Skeletal muscle cell (primary cell): ENCODE measurements around the gene MTRF1L.

Experiments
- DNase-seq: peaks from one replicate; pipeline ENCODE4 v3.0.0-alpha.2; 2010; ENCODE audit warnings: low read depth
- H3K4me3 ChIP-seq: 2 replicates; pipeline ENCODE4 v1.5.1; 2011; ENCODE audit warnings: low read depth, mild to moderate bottlenecking, control low read depth, low read length, moderate library complexity

Gene MTRF1L

GRCh38 chr6:153002613-153003365, at the start of gene MTRF1L:
Gene MTRF1L (minus strand): TSS chr6:153002709. CDS start chr6:153002685, 24 bp downstream.
- H3K4me3 ChIP-seq, result peak within 1 kb of the TSS; percentile 91
- DNase-seq, result peak; percentile 89

- H3K4me3 ChIP-seq, result no peak overlapping the region
- no peak for DNase-seq
Observed at GRCh38 chr6:153051801-153052200, 49.3 kb upstream of the MTRF1L start.

GRCh38 chr6:153048631-153049030, 46.1 kb upstream of the MTRF1L start:
- DNase-seq, result no peak
- no peak overlapping the region for H3K4me3 ChIP-seq

GRCh38 chr6:153047386-153047785, 44.9 kb upstream of the MTRF1L start:
- H3K4me3 ChIP-seq, result no peak overlapping the region
- DNase-seq, result no peak

- no peak overlapping the region for H3K4me3 ChIP-seq
- no peak for DNase-seq
Observed at GRCh38 chr6:153045271-153045670, 42.8 kb upstream of the MTRF1L start.

- H3K4me3 ChIP-seq, result no peak overlapping the region
- DNase-seq, result no peak
Observed at GRCh38 chr6:153044295-153044694, 41.8 kb upstream of the MTRF1L start.

- DNase-seq, result no peak
- H3K4me3 ChIP-seq, result no peak overlapping the region
Observed at GRCh38 chr6:153043719-153044118, 41.2 kb upstream of the MTRF1L start.

- DNase-seq, result peak; percentile 31
- H3K4me3 ChIP-seq, result no peak overlapping the region
Observed at GRCh38 chr6:153038378-153039057, 36.0 kb upstream of the MTRF1L start.

GRCh38 chr6:153034139-153034538, 31.6 kb upstream of the MTRF1L start:
- DNase-seq, result no peak
- H3K4me3 ChIP-seq, result no peak overlapping the region

GRCh38 chr6:153032255-153032882, 29.9 kb upstream of the MTRF1L start:
- no peak overlapping the region for H3K4me3 ChIP-seq
- DNase-seq, result no peak

- no peak for DNase-seq
- no peak overlapping the region for H3K4me3 ChIP-seq
Observed at GRCh38 chr6:153031335-153031955, 28.9 kb upstream of the MTRF1L start.

GRCh38 chr6:153028963-153029362, 26.5 kb upstream of the MTRF1L start:
- DNase-seq, result no peak
- H3K4me3 ChIP-seq, result no peak overlapping the region

GRCh38 chr6:153028286-153028685, 25.8 kb upstream of the MTRF1L start:
- no peak for DNase-seq
- H3K4me3 ChIP-seq, result no peak overlapping the region

GRCh38 chr6:153027480-153027879, 25.0 kb upstream of the MTRF1L start:
- no peak overlapping the region for H3K4me3 ChIP-seq
- no peak for DNase-seq

GRCh38 chr6:153024709-153025017, 22.2 kb upstream of the MTRF1L start:
- no peak overlapping the region for H3K4me3 ChIP-seq
- no peak for DNase-seq

GRCh38 chr6:153023977-153024708, 21.6 kb upstream of the MTRF1L start:
- no peak for DNase-seq
- H3K4me3 ChIP-seq, result no peak overlapping the region

GRCh38 chr6:153018355-153018754, 15.8 kb upstream of the MTRF1L start:
- no peak overlapping the region for H3K4me3 ChIP-seq
- no peak for DNase-seq

- no peak overlapping the region for H3K4me3 ChIP-seq
- DNase-seq, result no peak
Observed at GRCh38 chr6:153016846-153017245, 14.3 kb upstream of the MTRF1L start.

- H3K4me3 ChIP-seq, result no peak overlapping the region
- DNase-seq, result no peak
Observed at GRCh38 chr6:153015094-153015640, 12.7 kb upstream of the MTRF1L start.
